Measurements from ENCODE around the gene SH3PXD2B.

The SH3PXD2B gene

DNA sequence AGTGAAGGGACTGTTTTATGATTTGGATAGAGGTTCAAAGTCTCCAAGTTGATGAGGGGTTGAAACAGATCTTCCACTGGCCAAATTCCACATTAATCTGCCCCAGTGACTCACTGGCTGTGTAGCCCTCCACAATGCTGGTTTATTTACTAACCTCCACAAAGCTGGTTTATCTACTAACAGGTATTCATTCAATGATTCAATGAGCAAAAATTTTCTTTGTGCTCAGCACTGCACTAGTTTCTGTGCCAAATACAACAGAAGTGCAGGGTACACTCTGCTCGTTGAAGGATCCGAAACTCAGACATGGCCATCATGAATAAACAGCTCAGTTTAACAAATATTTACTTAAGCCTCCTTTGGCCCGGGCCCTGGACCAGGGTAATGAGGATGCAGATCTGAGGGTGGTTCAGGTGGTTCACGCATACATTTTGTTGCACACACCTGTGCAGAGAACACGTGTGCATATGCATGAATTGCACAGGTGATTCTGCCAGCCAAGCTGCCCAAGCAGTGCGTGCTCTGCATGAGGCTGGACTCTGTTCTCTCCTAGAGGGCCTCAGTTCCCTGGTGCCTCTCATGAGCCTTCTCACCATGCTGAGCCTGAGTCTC is 71.0 kb downstream of the SH3PXD2B start:
- TF ChIP-seq POLR2AphosphoS5 (IDR thresholded peaks at IDR 0.05; ENCODE audit: low read depth, low read length) (no peak), SIN3A (IDR thresholded peaks at IDR 0.05; ENCODE audit: borderline replicate concordance, insufficient read depth, low read length) (no peak), FOXP2 (optimal IDR thresholded peaks at IDR 0.05; ENCODE audit: borderline replicate concordance, extremely low read depth, extremely low read length, insufficient read depth) (no peak), TAF1 (IDR thresholded peaks at IDR 0.05; ENCODE audit: borderline replicate concordance, insufficient read depth, low read length) (no peak)
- TF ChIP-seq, protein P1, sequence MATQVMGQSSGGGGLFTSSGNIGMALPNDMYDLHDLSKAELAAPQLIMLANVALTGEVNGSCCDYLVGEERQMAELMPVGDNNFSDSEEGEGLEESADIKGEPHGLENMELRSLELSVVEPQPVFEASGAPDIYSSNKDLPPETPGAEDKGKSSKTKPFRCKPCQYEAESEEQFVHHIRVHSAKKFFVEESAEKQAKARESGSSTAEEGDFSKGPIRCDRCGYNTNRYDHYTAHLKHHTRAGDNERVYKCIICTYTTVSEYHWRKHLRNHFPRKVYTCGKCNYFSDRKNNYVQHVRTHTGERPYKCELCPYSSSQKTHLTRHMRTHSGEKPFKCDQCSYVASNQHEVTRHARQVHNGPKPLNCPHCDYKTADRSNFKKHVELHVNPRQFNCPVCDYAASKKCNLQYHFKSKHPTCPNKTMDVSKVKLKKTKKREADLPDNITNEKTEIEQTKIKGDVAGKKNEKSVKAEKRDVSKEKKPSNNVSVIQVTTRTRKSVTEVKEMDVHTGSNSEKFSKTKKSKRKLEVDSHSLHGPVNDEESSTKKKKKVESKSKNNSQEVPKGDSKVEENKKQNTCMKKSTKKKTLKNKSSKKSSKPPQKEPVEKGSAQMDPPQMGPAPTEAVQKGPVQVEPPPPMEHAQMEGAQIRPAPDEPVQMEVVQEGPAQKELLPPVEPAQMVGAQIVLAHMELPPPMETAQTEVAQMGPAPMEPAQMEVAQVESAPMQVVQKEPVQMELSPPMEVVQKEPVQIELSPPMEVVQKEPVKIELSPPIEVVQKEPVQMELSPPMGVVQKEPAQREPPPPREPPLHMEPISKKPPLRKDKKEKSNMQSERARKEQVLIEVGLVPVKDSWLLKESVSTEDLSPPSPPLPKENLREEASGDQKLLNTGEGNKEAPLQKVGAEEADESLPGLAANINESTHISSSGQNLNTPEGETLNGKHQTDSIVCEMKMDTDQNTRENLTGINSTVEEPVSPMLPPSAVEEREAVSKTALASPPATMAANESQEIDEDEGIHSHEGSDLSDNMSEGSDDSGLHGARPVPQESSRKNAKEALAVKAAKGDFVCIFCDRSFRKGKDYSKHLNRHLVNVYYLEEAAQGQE (IDR thresholded peaks at IDR 0.05; ENCODE audit: insufficient read depth in 1 of 2, low read depth in 2 of 2, low read length in 2 of 2), result no peak

DNA sequence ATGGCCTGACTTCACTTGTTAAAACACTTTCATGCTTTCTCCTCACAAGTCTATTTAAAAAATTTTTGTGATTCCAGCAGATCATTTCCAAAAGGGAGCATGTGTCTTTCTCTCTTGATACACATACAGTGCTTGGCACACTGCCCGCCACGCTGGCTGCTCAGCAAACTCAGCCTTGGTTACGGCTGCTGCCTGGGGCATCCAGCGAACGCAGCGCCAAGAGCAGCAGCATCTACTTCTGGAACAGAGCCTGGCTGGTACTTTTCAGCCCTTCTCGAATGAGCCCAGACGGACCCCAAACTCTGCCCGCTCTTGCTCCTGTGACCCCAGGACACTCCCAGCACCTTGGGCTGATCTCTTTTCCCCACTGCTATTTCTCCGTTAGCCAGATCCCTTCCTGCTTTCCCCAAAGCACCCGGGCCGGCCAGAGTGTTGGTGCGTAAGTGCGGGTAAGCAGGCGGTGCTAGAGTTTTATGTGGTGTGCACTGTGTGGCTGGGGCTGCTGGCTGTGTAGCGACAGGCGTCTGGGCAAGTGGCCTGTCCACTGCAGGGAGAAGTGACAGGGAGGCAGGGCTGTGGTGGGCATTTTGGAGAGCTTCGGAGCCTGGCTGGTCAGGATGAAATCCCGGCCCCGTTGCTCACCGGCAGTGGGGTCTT is 73.2 kb downstream of the SH3PXD2B start:
- TF ChIP-seq FOXP2 (optimal IDR thresholded peaks at IDR 0.05; ENCODE audit: borderline replicate concordance, extremely low read depth, extremely low read length, insufficient read depth) (no peak), POLR2AphosphoS5 (IDR thresholded peaks at IDR 0.05; ENCODE audit: low read depth, low read length) (no peak), SIN3A (IDR thresholded peaks at IDR 0.05; ENCODE audit: borderline replicate concordance, insufficient read depth, low read length) (no peak), TAF1 (IDR thresholded peaks at IDR 0.05; ENCODE audit: borderline replicate concordance, insufficient read depth, low read length) (no peak)
- TF ChIP-seq, protein P1 (IDR thresholded peaks at IDR 0.05; ENCODE audit: insufficient read depth in 1 of 2, low read depth in 2 of 2, low read length in 2 of 2), result no peak

DNA sequence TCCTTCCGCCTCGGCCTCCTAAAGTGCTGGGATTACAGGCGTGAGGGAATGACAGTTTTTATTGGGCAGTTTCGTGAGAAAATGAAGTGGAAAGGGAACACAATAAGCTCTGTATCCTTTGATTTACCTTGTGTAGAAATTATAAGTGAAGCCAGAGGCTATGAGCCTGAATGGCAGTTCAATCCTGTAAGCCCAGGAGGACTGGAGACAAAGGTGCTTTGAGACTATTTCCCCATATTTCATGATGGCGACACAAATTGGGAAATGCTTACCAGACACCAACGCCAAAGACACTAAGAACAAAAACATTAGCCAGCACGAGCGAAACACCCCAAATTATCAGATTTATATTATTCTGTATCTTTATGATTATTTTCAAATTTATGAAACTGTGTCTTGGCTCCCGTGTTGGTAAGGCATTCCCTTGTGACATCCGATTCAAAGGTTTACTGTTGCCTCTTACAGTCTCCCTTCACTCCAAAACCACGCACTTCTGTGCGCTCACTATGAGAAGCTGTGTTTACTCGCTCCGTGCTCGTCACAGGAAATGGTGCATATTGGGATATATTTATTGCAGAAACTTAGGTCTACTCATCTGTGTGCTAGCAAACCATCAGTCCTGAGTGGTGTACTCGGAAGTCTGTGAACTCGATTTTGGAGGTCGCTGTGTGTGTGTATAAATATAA is 73.9 kb downstream of the SH3PXD2B start:
- TF ChIP-seq SIN3A (IDR thresholded peaks at IDR 0.05; ENCODE audit: borderline replicate concordance, insufficient read depth, low read length) (no peak), FOXP2 (optimal IDR thresholded peaks at IDR 0.05; ENCODE audit: borderline replicate concordance, extremely low read depth, extremely low read length, insufficient read depth) (no peak), TAF1 (IDR thresholded peaks at IDR 0.05; ENCODE audit: borderline replicate concordance, insufficient read depth, low read length) (no peak), POLR2AphosphoS5 (IDR thresholded peaks at IDR 0.05; ENCODE audit: low read depth, low read length) (no peak)
- TF ChIP-seq, protein P1 (IDR thresholded peaks at IDR 0.05; ENCODE audit: insufficient read depth in 1 of 2, low read depth in 2 of 2, low read length in 2 of 2), result no peak

DNA sequence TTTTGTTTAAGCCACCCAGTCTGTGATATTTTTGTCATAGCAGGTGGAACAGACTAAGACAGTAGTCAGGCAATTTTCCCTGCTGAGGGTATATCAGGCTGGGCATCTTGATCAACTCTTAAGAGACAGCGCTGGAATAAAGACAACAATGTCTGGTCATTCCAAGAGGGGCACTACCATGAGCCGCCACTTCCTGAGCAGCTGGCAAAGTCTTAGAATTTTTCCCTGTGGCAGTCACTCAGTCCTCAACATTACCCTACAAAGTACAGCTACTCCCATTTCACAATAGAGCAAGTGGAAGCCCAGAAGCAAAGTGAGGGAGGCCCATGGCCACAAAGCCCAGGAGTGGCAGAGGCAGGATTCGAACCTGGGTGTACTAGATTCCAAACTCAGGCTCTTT is 74.8 kb downstream of the SH3PXD2B start:
- no peak for TF ChIP-seq TAF1 (IDR thresholded peaks at IDR 0.05; ENCODE audit: borderline replicate concordance, insufficient read depth, low read length)

DNA sequence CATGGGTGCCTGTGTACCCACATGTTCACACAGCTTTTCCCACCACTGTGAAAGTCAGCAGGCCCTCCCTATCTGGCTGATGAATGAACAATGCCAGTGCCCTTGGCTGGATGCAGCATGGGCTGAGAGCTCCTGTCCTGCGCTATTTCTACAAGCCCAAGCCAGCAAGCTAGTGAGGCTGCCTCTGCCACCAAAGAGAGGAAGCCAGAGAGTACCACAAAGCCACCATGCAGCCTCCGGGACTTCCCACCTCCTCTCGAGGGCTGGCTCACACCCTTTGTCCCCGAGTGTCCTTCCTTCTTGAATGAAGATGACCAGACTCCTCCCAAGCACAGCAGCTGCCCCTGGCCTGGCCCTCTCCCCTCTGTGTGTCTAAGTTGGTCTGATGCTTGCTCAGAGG is 76.5 kb downstream of the SH3PXD2B start:
- TF ChIP-seq TAF1 (IDR thresholded peaks at IDR 0.05; ENCODE audit: borderline replicate concordance, insufficient read depth, low read length) (no peak), POLR2AphosphoS5 (IDR thresholded peaks at IDR 0.05; ENCODE audit: low read depth, low read length) (no peak), SIN3A (IDR thresholded peaks at IDR 0.05; ENCODE audit: borderline replicate concordance, insufficient read depth, low read length) (no peak), FOXP2 (optimal IDR thresholded peaks at IDR 0.05; ENCODE audit: borderline replicate concordance, extremely low read depth, extremely low read length, insufficient read depth) (no peak)
- TF ChIP-seq, protein P1 (IDR thresholded peaks at IDR 0.05; ENCODE audit: insufficient read depth in 1 of 2, low read depth in 2 of 2, low read length in 2 of 2), result no peak

Measured in PFSK-1 (cell line).